Neutrophil (primary cell): ENCODE results near the gene ARL6IP4.

Experiments used
- H3K27ac ChIP-seq: fragments of 200-600 bp; sonication (generic); 2 replicates; pipeline ENCODE4 v1.5.1; 2016; ENCODE audit warnings: mild to moderate bottlenecking, moderate library complexity
- H3K27me3 ChIP-seq: fragments of 200-600 bp; sonication (generic); 2 replicates; pipeline ENCODE4 v1.6.0; 2016; ENCODE audit warnings: mild to moderate bottlenecking
- H3K36me3 ChIP-seq: fragments of 200-600 bp; sonication (generic); 2 replicates; pipeline ENCODE4 v1.5.1; 2017
- H3K4me1 ChIP-seq, 2 experiments: fragments of 200-600 bp in 1 of 2; sonication (generic) in 1 of 2; 1 replicate in 1 of 2; 2 replicates in 1 of 2; pipeline versions ENCODE4 v1.5.1 to v1.6.1; 2013 to 2016; ENCODE audit warnings: low read depth in 1 of 2, low read length in 1 of 2, mild to moderate bottlenecking in 1 of 2, moderate library complexity in 1 of 2; ENCODE audit not compliant: control insufficient read depth in 1 of 2, insufficient read depth in 1 of 2
- H3K4me3 ChIP-seq, 2 experiments: fragments of 200-600 bp in 1 of 2; sonication (generic) in 1 of 2; 1 replicate in 1 of 2; 2 replicates in 1 of 2; pipeline ENCODE4 v1.5.1; 2013 to 2016; ENCODE audit warnings: low read depth in 1 of 2, low read length in 1 of 2, mild to moderate bottlenecking in 1 of 2, moderate library complexity in 1 of 2
- H3K9me3 ChIP-seq: fragments of 200-600 bp; sonication (generic); 2 replicates; pipeline ENCODE4 v1.5.1; 2016
- TF ChIP-seq, protein P1 (sequence below): fragments of 200-600 bp; sonication (generic); IDR thresholded peaks from 2 replicates; pipeline ENCODE4 v1.5.1; 2016; ENCODE audit warnings: antibody characterized with exemption

ARL6IP4 gene

GRCh38 chr12:122986258-122986871, 5.9 kb downstream of the ARL6IP4 start:
- Histone ChIP-seq H3K9me3 (no peaks in the 10 kb centered on the region), H3K4me1 (peaks cover 30 to 41% of the 10 kb centered on the region in 2 experiments), H3K4me3 (no peak overlapping the region), H3K27ac (no peak overlapping the region), H3K36me3 (peaks cover 18% of the 10 kb centered on the region), H3K27me3 (no peaks in the 10 kb centered on the region)
- TF ChIP-seq, protein P1, sequence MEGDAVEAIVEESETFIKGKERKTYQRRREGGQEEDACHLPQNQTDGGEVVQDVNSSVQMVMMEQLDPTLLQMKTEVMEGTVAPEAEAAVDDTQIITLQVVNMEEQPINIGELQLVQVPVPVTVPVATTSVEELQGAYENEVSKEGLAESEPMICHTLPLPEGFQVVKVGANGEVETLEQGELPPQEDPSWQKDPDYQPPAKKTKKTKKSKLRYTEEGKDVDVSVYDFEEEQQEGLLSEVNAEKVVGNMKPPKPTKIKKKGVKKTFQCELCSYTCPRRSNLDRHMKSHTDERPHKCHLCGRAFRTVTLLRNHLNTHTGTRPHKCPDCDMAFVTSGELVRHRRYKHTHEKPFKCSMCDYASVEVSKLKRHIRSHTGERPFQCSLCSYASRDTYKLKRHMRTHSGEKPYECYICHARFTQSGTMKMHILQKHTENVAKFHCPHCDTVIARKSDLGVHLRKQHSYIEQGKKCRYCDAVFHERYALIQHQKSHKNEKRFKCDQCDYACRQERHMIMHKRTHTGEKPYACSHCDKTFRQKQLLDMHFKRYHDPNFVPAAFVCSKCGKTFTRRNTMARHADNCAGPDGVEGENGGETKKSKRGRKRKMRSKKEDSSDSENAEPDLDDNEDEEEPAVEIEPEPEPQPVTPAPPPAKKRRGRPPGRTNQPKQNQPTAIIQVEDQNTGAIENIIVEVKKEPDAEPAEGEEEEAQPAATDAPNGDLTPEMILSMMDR: no peak

- TF ChIP-seq, protein P1: no peak
- peaks cover 21 to 32% of the 10 kb centered on the region in 2 experiments for H3K4me1 ChIP-seq
- H3K9me3 ChIP-seq: no peaks in the 10 kb centered on the region
- peaks cover 12% of the 10 kb centered on the region for H3K36me3 ChIP-seq
- no peak overlapping the region for H3K4me3 ChIP-seq
- no peak overlapping the region for H3K27ac ChIP-seq
- H3K27me3 ChIP-seq: no peaks in the 10 kb centered on the region
These were observed 6.8 kb downstream of the ARL6IP4 start for GRCh38 chr12:122987086-122987951.

DNA sequence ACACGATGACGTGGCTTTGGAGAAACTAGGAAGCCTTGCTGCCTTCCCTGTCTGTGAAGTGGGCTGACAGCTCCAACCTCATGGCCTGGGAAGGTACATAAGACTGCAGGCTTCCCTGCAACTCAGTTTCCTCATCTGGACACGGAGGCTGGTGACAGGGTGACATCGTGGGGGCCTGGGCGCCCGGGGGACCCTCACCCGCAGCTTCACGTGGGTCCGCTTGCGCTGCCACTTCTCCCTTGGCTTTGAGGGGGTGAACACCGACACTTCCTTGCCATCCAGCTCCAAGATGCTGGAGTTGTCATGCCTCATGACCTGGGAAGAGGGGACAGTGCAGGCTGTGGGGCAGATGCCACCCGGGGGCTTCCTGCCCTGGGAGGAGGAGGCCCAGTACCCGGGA, 7.6 kb downstream of the ARL6IP4 start:
- H3K4me1 ChIP-seq: peaks cover 18 to 24% of the 10 kb centered on the region in 2 experiments
- H3K27me3 ChIP-seq: no peaks in the 10 kb centered on the region
- H3K36me3 ChIP-seq: peaks cover 5% of the 10 kb centered on the region
- H3K9me3 ChIP-seq: no peaks in the 10 kb centered on the region
- H3K4me3 ChIP-seq: no peak overlapping the region
- TF ChIP-seq, protein P1: no peak
- H3K27ac ChIP-seq: no peak overlapping the region

DNA sequence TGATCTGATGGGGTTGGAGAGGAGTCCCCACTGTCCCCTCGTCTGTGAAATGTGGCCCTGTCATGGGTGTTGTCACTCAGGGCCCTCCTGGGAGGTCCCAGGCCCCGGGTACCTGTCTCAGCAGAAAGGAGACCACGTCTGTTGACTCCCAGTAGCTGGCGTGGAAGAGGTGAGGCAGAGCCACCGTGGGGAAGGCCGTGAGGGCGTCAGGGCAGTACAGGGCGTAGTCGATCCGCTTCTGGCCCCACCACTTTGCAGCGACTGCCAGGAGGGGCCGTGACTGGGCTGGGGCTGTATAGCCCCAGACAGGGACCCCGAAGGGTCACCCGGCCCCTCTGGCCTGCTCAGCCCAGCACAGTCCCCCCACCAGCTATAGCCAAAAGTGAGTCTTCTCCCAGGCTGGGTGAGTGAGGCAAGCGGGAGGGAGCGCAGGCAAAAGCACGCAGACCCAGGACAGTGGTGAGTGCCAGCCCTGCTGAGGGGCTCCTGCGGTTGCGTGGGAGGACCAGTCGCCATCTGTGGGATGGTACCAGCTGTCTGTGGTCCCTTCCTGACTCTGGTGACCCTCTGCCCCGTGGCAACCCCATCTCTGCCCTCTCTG, 8.2 kb downstream of the ARL6IP4 start:
- H3K9me3 ChIP-seq: no peaks in the 10 kb centered on the region
- H3K27me3 ChIP-seq: no peaks in the 10 kb centered on the region
- H3K4me1 ChIP-seq: peaks cover 12 to 18% of the 10 kb centered on the region in 2 experiments
- no peak overlapping the region for H3K27ac ChIP-seq
- no peaks in the 10 kb centered on the region for H3K36me3 ChIP-seq
- TF ChIP-seq, protein P1: no peak
- H3K4me3 ChIP-seq: no peak overlapping the region

DNA sequence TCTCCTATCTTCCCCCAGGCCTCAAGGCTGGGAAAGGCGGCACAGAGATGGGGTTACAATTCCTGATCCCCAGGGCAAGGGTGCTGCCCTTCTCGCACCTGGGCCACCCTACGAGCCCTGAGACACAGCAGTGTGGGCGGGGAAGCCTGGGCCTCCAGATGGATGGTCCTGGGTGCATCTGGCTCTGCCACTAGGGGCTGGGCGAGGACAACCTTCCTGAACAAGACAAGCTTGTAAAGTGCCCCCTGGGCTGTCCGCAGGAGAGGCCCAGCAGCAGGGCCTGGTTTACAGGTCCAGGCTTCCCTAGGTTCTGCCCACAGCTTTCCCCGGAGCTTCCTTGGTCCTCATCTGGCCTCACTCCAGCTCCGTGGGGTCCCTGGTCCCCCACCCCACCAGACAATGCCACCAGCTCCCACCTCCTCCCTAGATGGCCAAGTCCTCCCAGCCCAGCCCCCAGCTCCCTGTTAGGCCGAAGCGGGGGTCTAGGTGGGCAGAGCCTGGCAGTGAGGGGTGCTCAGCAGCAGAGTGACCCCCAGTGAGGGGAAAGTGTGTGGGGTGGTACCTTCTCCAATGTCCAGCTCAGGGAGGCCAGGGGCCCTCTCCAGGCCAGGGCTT, 8.9 kb downstream of the ARL6IP4 start:
- Histone ChIP-seq H3K36me3 (no peaks in the 10 kb centered on the region), H3K27me3 (no peaks in the 10 kb centered on the region), H3K27ac (no peak overlapping the region), H3K9me3 (no peaks in the 10 kb centered on the region), H3K4me1 (peaks cover 6 to 11% of the 10 kb centered on the region in 2 experiments), H3K4me3 (no peak overlapping the region)
- TF ChIP-seq, protein P1: no peak
